Mesodermal cell (in vitro differentiated cells): Measurements from ENCODE around the gene FBXO2.

Experiments
- H3K27ac ChIP-seq: 2 replicates; pipeline ENCODE4 v1.7.0; 2013; ENCODE audit warnings: mild to moderate bottlenecking, low read depth, low read length, moderate library complexity; ENCODE audit not compliant: severe bottlenecking
- H3K36me3 ChIP-seq: 2 replicates; pipeline ENCODE4 v1.7.1; 2013; ENCODE audit warnings: mild to moderate bottlenecking, low read length, moderate library complexity; ENCODE audit not compliant: control insufficient read depth, insufficient read depth
- H3K4me1 ChIP-seq: one replicate; pipeline ENCODE4 v1.7.1; 2013; ENCODE audit warnings: mild to moderate bottlenecking, low read length; ENCODE audit not compliant: insufficient read depth, control insufficient read depth, poor library complexity, severe bottlenecking
- H3K4me3 ChIP-seq: 2 replicates; pipeline ENCODE4 v1.7.0; 2013; ENCODE audit warnings: low read length, control low read depth, mild to moderate bottlenecking; ENCODE audit not compliant: insufficient read depth, poor library complexity, severe bottlenecking; ENCODE audit errors: extremely low read depth
- H3K9me3 ChIP-seq: 2 replicates; pipeline ENCODE4 v1.7.1; 2013; ENCODE audit warnings: mild to moderate bottlenecking, low read length, moderate library complexity; ENCODE audit not compliant: control insufficient read depth
- WGBS, 2 experiments: methylation state at CpG; one replicate each; pipeline ENCODE4 v1.1.5; 2013; ENCODE audit warnings: missing lambda C conversion rate in 2 of 2; ENCODE audit not compliant: insufficient coverage in 2 of 2; 5-methylcytosine and 5-hydroxymethylcytosine counted together

Gene FBXO2

GRCh38 chr1:11693024-11693590 lies 38.9 kb upstream of the FBXO2 start:
- 50 to 68% methylated on average over 6 of the region's 6 CpGs for WGBS, 2 experiments
- H3K27ac ChIP-seq, result no peak overlapping the region
- peak overlapping the region; percentile 63 for H3K4me3 ChIP-seq
- H3K9me3 ChIP-seq, result no peaks in the 10 kb centered on the region
- no peaks in the 10 kb centered on the region for H3K36me3 ChIP-seq
- peaks cover 17% of the 10 kb centered on the region for H3K4me1 ChIP-seq

GRCh38 chr1:11691928-11692711 lies 37.9 kb upstream of the FBXO2 start:
- H3K4me1 ChIP-seq, result peaks cover 17% of the 10 kb centered on the region
- peak overlapping the region; percentile 63 for H3K4me3 ChIP-seq
- H3K9me3 ChIP-seq, result no peaks in the 10 kb centered on the region
- no peaks in the 10 kb centered on the region for H3K36me3 ChIP-seq
- WGBS, 2 experiments, result 7 to 8% methylated on average over 42 to 51 of the region's 64 CpGs
- H3K27ac ChIP-seq, result peak overlapping the region; percentile 73

GRCh38 chr1:11691302-11691914 lies 37.2 kb upstream of the FBXO2 start, which contains the start of gene DRAXIN:
Gene DRAXIN (plus strand): TSS chr1:11691710. CDS start chr1:11706259, 14,549 bp downstream.
- H3K9me3 ChIP-seq, result no peaks in the 10 kb centered on the region
- H3K27ac ChIP-seq, result peak within 1 kb of the TSS; percentile 73
- peak within 1 kb of the TSS; percentile 63 for H3K4me3 ChIP-seq
- H3K4me1 ChIP-seq, result peaks cover 17% of the 10 kb centered on the region
- 0% methylated on average over 34 to 47 of the region's 78 CpGs for WGBS, 2 experiments
- H3K36me3 ChIP-seq, result no peaks in the 10 kb centered on the region

- H3K27ac ChIP-seq, result peak overlapping the region; percentile 73
- no peaks in the 10 kb centered on the region for H3K9me3 ChIP-seq
- H3K4me1 ChIP-seq, result peaks cover 17% of the 10 kb centered on the region
- WGBS, 2 experiments, result 2 to 3% methylated on average over 38 of the region's 64 CpGs
- H3K4me3 ChIP-seq, result peak overlapping the region; percentile 63
- H3K36me3 ChIP-seq, result no peaks in the 10 kb centered on the region
Observed at GRCh38 chr1:11690397-11691301, 36.4 kb upstream of the FBXO2 start.

- WGBS, 2 experiments, result 86 to 96% methylated on average over 4 of the region's 4 CpGs
- Histone ChIP-seq H3K27ac (no peak overlapping the region), H3K4me1 (peaks cover 17% of the 10 kb centered on the region)
Observed at GRCh38 chr1:11688506-11688905, 34.3 kb upstream of the FBXO2 start.

GRCh38 chr1:11685210-11685752 lies 31.1 kb upstream of the FBXO2 start:
- Histone ChIP-seq H3K27ac (no peak overlapping the region), H3K36me3 (no peaks in the 10 kb centered on the region), H3K4me3 (no peak overlapping the region), H3K9me3 (no peaks in the 10 kb centered on the region), H3K4me1 (peaks cover 21% of the 10 kb centered on the region)
- 95 to 96% methylated on average over 6 of the region's 7 CpGs for WGBS, 2 experiments

More at GRCh38 chr1:11688506-11688905, 34.3 kb upstream of the FBXO2 start:
- no peaks in the 10 kb centered on the region for H3K9me3 ChIP-seq
- no peaks in the 10 kb centered on the region for H3K36me3 ChIP-seq
- no peak overlapping the region for H3K4me3 ChIP-seq

GRCh38 chr1:11684070-11684469 lies 29.8 kb upstream of the FBXO2 start:
- Histone ChIP-seq H3K4me1 (peaks cover 11% of the 10 kb centered on the region), H3K27ac (no peak overlapping the region), H3K4me3 (no peak overlapping the region), H3K36me3 (peaks cover 5% of the 10 kb centered on the region), H3K9me3 (no peaks in the 10 kb centered on the region)
- WGBS, 2 experiments, result 43 to 77% methylated on average over 1 to 4 of the region's 7 CpGs

GRCh38 chr1:11682799-11683198 lies 28.6 kb upstream of the FBXO2 start:
- H3K36me3 ChIP-seq, result peaks cover 10% of the 10 kb centered on the region
- H3K4me3 ChIP-seq, result no peak overlapping the region
- peaks cover 11% of the 10 kb centered on the region for H3K4me1 ChIP-seq
- 0 to 33% methylated on average over 1 of the region's 1 CpG for WGBS, 2 experiments
- H3K9me3 ChIP-seq, result no peaks in the 10 kb centered on the region
- no peak overlapping the region for H3K27ac ChIP-seq

GRCh38 chr1:11682287-11682771 lies 28.1 kb upstream of the FBXO2 start:
- no peak overlapping the region for H3K4me3 ChIP-seq
- H3K27ac ChIP-seq, result no peak overlapping the region

More at GRCh38 chr1:11682287-11682771, 28.1 kb upstream of the FBXO2 start:
- 13 to 26% methylated on average over 5 to 6 of the region's 7 CpGs for WGBS, 2 experiments
- H3K36me3 ChIP-seq, result peaks cover 14% of the 10 kb centered on the region
- peaks cover 11% of the 10 kb centered on the region for H3K4me1 ChIP-seq
- no peaks in the 10 kb centered on the region for H3K9me3 ChIP-seq
